Gastrocnemius medialis (tissue), 4 donors: ENCODE results near the gene FBXL19.

ENCODE experiments used
- POLR2A ChIP-seq, 2 donors: fragments of 450-650 bp; IDR thresholded peaks; one replicate each; pipeline ENCODE4 v1.6.1; 2017; ENCODE audit warnings: antibody characterized with exemption in 2 of 2, mild to moderate bottlenecking in 2 of 2, moderate library complexity in 2 of 2
- TF ChIP-seq, protein P1 (sequence below), 5 experiments: fragments of 450-650 bp in 3 of 5; fragments of 200-600 bp in 2 of 5; sonication (generic) in 2 of 5; IDR thresholded peaks in 4 of 5; conservative IDR thresholded peaks in 1 of 5; 1 replicate in 4 of 5; 2 replicates in 1 of 5; pipeline ENCODE4 v1.5.1; 2016 to 2019; ENCODE audit warnings: antibody characterized with exemption in 5 of 5, mild to moderate bottlenecking in 3 of 5, moderate library complexity in 3 of 5

DNA sequence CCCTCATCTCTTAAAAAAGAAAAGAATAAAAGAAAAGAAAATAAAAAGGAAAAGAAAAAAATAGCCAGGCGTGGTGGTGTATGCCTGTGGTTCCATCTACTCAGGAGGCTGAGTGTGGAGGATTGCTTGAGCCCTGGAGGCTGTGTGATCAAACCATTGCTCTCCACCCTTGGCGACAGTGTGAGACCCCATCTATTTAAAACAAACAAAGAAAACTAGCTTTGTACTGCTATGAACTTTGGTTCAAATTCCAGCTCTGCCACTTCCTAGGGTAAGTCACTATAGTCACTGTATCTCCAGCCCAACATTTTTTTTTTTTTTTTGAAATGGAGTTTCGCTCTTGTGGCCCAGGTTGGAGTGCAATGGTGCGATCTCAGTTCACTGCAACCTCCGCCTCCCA, 22.8 kb upstream of the FBXL19 start:
- no peak for TF ChIP-seq POLR2A (IDR thresholded peaks at IDR 0.05)
- TF ChIP-seq, protein P1, sequence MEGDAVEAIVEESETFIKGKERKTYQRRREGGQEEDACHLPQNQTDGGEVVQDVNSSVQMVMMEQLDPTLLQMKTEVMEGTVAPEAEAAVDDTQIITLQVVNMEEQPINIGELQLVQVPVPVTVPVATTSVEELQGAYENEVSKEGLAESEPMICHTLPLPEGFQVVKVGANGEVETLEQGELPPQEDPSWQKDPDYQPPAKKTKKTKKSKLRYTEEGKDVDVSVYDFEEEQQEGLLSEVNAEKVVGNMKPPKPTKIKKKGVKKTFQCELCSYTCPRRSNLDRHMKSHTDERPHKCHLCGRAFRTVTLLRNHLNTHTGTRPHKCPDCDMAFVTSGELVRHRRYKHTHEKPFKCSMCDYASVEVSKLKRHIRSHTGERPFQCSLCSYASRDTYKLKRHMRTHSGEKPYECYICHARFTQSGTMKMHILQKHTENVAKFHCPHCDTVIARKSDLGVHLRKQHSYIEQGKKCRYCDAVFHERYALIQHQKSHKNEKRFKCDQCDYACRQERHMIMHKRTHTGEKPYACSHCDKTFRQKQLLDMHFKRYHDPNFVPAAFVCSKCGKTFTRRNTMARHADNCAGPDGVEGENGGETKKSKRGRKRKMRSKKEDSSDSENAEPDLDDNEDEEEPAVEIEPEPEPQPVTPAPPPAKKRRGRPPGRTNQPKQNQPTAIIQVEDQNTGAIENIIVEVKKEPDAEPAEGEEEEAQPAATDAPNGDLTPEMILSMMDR (IDR thresholded peaks at IDR 0.05 in 4 of 5, conservative IDR thresholded peaks at IDR 0.05 in 1 of 5), result no peak
